ENCODE results near the gene TRNP1.

The TRNP1 gene

GRCh38 chr1:27027575-27028250 is 34.2 kb downstream of the TRNP1 start:
- TF ChIP-seq YY1 (IDR thresholded peaks at IDR 0.05; ENCODE audit: low read depth) (no peak), CEBPB (IDR thresholded peaks at IDR 0.05) (no peak), EP300 (IDR thresholded peaks at IDR 0.05; ENCODE audit: borderline replicate concordance) (no peak), CREB1 (IDR thresholded peaks at IDR 0.05; ENCODE audit: low read depth) (no peak), TEAD4 (IDR thresholded peaks at IDR 0.05) (no peak), EGR1 (IDR thresholded peaks at IDR 0.05) (no peak), TAF1 (IDR thresholded peaks at IDR 0.05; ENCODE audit: low read depth) (no peak), FOXM1 (IDR thresholded peaks at IDR 0.05; ENCODE audit: borderline replicate concordance, low read depth) (no peak), ZBTB7A (IDR thresholded peaks at IDR 0.05; ENCODE audit: low read depth) (no peak), MAX (IDR thresholded peaks at IDR 0.05) (no peak), TCF12 (IDR thresholded peaks at IDR 0.05; ENCODE audit: low read depth) (no peak), RAD21 (IDR thresholded peaks at IDR 0.05; ENCODE audit: low read depth) (no peak), USF1 (IDR thresholded peaks at IDR 0.05) (no peak), NFIC (IDR thresholded peaks at IDR 0.05) (no peak)
- TF ChIP-seq, protein P1, sequence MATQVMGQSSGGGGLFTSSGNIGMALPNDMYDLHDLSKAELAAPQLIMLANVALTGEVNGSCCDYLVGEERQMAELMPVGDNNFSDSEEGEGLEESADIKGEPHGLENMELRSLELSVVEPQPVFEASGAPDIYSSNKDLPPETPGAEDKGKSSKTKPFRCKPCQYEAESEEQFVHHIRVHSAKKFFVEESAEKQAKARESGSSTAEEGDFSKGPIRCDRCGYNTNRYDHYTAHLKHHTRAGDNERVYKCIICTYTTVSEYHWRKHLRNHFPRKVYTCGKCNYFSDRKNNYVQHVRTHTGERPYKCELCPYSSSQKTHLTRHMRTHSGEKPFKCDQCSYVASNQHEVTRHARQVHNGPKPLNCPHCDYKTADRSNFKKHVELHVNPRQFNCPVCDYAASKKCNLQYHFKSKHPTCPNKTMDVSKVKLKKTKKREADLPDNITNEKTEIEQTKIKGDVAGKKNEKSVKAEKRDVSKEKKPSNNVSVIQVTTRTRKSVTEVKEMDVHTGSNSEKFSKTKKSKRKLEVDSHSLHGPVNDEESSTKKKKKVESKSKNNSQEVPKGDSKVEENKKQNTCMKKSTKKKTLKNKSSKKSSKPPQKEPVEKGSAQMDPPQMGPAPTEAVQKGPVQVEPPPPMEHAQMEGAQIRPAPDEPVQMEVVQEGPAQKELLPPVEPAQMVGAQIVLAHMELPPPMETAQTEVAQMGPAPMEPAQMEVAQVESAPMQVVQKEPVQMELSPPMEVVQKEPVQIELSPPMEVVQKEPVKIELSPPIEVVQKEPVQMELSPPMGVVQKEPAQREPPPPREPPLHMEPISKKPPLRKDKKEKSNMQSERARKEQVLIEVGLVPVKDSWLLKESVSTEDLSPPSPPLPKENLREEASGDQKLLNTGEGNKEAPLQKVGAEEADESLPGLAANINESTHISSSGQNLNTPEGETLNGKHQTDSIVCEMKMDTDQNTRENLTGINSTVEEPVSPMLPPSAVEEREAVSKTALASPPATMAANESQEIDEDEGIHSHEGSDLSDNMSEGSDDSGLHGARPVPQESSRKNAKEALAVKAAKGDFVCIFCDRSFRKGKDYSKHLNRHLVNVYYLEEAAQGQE (IDR thresholded peaks at IDR 0.05; ENCODE audit: low read depth): no peak

DNA sequence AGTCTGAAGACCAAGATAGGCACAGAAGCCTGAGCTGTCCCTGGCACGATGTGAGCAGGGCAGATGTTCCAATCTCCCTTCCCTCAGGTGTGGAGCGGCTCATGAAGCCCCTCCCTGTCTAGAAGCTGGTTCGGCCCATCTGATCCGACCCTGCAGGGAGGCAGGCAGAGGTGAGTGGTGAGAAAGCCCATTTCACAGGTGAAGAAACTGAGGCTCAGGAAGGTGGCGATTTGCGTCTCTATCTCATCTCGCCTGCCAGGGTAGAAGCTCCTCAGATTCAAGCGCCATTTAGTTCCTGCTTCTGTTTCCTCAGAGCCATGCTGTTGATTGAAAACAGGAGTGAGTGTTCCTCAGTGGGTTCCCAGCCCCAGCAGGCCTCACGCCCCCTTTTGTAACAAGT is 36.0 kb downstream of the TRNP1 start:
- TF ChIP-seq YY1 (IDR thresholded peaks at IDR 0.05; ENCODE audit: low read depth) (no peak), EP300 (IDR thresholded peaks at IDR 0.05; ENCODE audit: borderline replicate concordance) (no peak)

DNA sequence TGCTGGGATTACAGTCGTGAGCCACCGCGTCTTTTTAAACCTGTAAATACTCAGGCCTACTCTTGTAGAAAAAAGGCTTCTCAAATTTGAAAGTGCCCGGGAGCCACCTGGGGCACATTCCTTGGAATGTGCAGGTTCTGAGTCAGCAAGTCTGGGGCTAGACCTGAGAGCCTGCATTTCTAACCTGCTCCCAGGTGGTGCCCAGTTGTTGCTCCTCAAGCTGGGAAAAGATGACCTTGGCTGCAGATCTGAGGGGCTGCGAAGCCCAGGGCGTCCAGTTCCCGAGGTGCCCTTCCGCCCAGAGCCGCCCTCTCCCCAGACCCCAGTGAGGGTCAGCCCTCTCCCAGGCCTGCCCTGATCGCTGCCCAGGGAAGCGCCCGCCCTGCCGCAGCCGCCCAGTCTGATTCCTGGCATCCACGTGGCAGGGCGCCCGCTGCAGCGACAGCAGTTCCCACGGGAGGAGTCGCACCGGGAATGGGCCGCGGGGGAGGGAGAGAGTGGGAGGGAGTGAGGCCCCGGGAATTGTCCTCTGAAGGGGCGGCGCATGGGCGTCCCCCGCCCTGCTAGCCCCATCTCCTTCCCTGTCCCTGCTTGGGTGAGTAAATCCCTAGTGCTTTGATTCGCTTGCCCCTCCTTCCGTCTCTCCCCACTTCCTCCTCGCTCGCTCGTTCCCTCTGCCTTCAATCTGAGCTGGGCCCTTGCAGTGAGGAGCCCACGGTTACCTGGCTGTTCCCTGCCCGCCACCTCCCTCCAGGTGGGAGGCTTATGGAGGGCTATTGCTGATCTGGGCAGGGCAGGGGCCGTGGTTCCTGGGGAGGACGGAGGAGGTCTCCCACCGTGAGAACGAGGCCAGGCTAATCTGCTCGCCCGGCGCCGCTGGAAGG is 38.0 kb downstream of the TRNP1 start:
- TF ChIP-seq TCF12 (IDR thresholded peaks at IDR 0.05; ENCODE audit: low read depth): peak; percentile 75
- peak; percentile 96 for TF ChIP-seq MAX (IDR thresholded peaks at IDR 0.05)
- TF ChIP-seq RAD21 (IDR thresholded peaks at IDR 0.05; ENCODE audit: low read depth): peak; percentile 35; the same call in 1 of the 2 replicates
- peak; percentile 60 for TF ChIP-seq EGR1 (IDR thresholded peaks at IDR 0.05)
- TF ChIP-seq YY1 (IDR thresholded peaks at IDR 0.05; ENCODE audit: low read depth): 0 out of 2 replicates have a peak, but pooled peaks have one; percentile 26
- peak; percentile 20; the same call in 1 of the 2 replicates for TF ChIP-seq NFIC (IDR thresholded peaks at IDR 0.05)
- peak; percentile 90 for TF ChIP-seq TEAD4 (IDR thresholded peaks at IDR 0.05)
- peak; percentile 48; the same call in 1 of the 2 replicates for TF ChIP-seq ZBTB7A (IDR thresholded peaks at IDR 0.05; ENCODE audit: low read depth)
- TF ChIP-seq, protein P1 (IDR thresholded peaks at IDR 0.05; ENCODE audit: low read depth): no peak
- no peak for TF ChIP-seq CEBPB (IDR thresholded peaks at IDR 0.05)
- TF ChIP-seq TAF1 (IDR thresholded peaks at IDR 0.05; ENCODE audit: low read depth): 0 out of 2 replicates have a peak, but pooled peaks have one; percentile 43

GRCh38 chr1:27032119-27032461 is 38.6 kb downstream of the TRNP1 start:
- TF ChIP-seq CREB1 (IDR thresholded peaks at IDR 0.05; ENCODE audit: low read depth) (no peak), NFIC (IDR thresholded peaks at IDR 0.05) (no peak), ZBTB7A (IDR thresholded peaks at IDR 0.05; ENCODE audit: low read depth) (no peak)

DNA sequence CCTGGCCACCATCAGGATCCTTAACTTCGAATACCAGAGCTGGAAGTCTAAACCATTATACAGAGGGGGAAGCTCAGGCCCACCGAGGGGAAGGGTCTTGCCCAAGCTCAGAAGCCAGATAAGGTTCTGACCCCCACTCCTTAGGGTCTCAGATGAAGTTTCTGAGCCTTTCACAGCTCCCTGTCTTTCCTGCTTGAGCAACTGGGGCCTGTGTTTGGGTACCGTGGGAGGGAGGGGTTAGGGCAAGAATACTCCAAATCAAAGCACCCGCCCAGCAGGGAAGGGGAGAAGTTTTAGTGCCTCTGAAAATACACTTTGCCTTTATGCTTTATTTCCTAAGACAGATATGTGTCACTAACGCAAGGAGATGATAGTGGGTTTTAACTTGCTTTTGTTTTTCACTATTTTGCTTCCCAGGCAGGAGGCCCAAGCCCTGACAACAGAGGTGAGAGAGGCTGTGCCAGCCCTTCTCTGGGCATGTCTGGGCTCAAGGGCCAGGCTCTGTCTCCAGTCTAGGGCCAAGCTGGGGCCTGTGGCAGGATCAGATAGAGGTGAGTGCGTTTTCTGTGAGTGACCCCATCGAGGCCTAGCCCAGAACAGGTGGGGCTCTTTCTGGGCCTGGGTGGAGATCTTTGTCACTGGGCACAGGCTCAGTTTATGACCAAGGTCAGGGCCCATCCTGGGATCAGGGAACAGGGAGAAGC is 39.7 kb downstream of the TRNP1 start:
- TF ChIP-seq USF1 (IDR thresholded peaks at IDR 0.05) (no peak), CREB1 (IDR thresholded peaks at IDR 0.05; ENCODE audit: low read depth) (no peak), EP300 (IDR thresholded peaks at IDR 0.05; ENCODE audit: borderline replicate concordance) (no peak), MAX (IDR thresholded peaks at IDR 0.05) (no peak), ZBTB7A (IDR thresholded peaks at IDR 0.05; ENCODE audit: low read depth) (no peak), NFIC (IDR thresholded peaks at IDR 0.05) (no peak), TEAD4 (IDR thresholded peaks at IDR 0.05) (no peak), YY1 (IDR thresholded peaks at IDR 0.05; ENCODE audit: low read depth) (no peak)
- TF ChIP-seq, protein P1 (IDR thresholded peaks at IDR 0.05; ENCODE audit: low read depth): no peak

Data from Ishikawa (cell line).